HG02852 (cell line): ENCODE results near the gene HRH1.

ENCODE experiments used
- ATAC-seq: cut with Tn5 transposase; IDR thresholded peaks from one replicate; pipeline ENCODE4 v1.9.1; 2021; ENCODE audit warnings: mild to moderate bottlenecking, moderate library complexity; ENCODE audit not compliant: unreplicated experiment

The HRH1 gene

DNA sequence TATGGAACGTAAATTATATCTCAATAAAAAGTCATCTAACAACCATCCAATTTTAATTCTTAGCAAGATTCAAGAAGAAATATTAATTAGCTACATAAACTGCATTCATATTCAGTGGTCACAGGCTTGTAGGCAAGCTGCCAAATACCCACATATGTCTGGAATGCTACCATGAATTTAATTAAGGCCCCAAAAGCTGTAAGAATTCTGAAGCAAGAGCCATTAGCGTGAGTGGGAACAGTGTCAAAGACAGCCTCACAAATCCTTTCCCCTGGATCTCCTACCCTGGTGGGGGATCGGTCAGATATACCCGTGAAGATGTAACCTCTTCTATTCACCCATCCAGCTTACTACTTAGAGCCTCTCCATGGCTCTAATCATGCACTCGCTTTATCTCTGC is 157.9 kb downstream of the HRH1 start:
- ATAC-seq: no peak
